Measurements from ENCODE around the gene MBNL1. TPM values are rescaled to one million over a fixed set of nuclear protein-coding genes. Genes with fewer than 3 reads are reported as not detected.

The MBNL1 gene
- total RNA-seq, 2 experiments from 2014 or later = 163 to 174 TPM

GRCh38 chr3:152307829-152308474 lies 39.2 kb downstream of the MBNL1 start:
- TF ChIP-seq EZH2phosphoT487 (IDR thresholded peaks at IDR 0.05; ENCODE audit: borderline replicate concordance, low read depth, low read length) = no peak
- no peak overlapping the region for H3K4me2 ChIP-seq (ENCODE audit: low read length)
- no peaks in the 10 kb centered on the region for H3K4me1 ChIP-seq (ENCODE audit: insufficient read depth, low read length, poor library complexity, severe bottlenecking)
- BruUV-seq (replicated peaks) = no TSS peak
- intact Hi-C loops (cut with micrococcal nuclease; ENCODE audit: unreplicated experiment) = no loop called here
- no peaks in the 10 kb centered on the region for H3K9me2 ChIP-seq (ENCODE audit: insufficient read depth, low read length)
- ChIA-PET POLR2A (interaction anchor here (0.8 to 6.9 kb wide), 3 partner anchors 11 to 64 kb away, joined by 3 to 35 read pairs (median 17); no protein-coding TSS in a partner anchor), CTCF (ENCODE audit: unreplicated experiment) (no interaction called here)
- peaks cover 35% of the 10 kb centered on the region for H4K20me1 ChIP-seq (ENCODE audit: insufficient read depth, low read length)
- H3K9me3 ChIP-seq (ENCODE audit: low read length) = 0 out of 2 replicates have a peak, but pooled peaks cover 4% of the 10 kb centered on the region
- H3K79me2 ChIP-seq (ENCODE audit: insufficient read depth, low read depth, low read length) = peaks cover 94% of the 10 kb centered on the region
- H3K27ac ChIP-seq (ENCODE audit: low read depth, low read length, poor library complexity, severe bottlenecking) = no peak overlapping the region
- peaks cover 57% of the 10 kb centered on the region for H3K36me3 ChIP-seq (ENCODE audit: insufficient read depth, low read length)
- no peak overlapping the region for H2AFZ ChIP-seq (ENCODE audit: low read length)
- no peak for DNase-seq (ENCODE audit: low spot score)
- H3K4me3 ChIP-seq (ENCODE audit: low read depth, low read length, poor library complexity, severe bottlenecking) = no peak overlapping the region

- Histone ChIP-seq H3K4me2 (ENCODE audit: low read length) (no peak overlapping the region), H3K79me2 (ENCODE audit: insufficient read depth, low read depth, low read length) (peaks cover 94% of the 10 kb centered on the region), H3K9me2 (ENCODE audit: insufficient read depth, low read length) (no peaks in the 10 kb centered on the region), H3K4me1 (ENCODE audit: insufficient read depth, low read length, poor library complexity, severe bottlenecking) (no peaks in the 10 kb centered on the region), H3K9me3 (ENCODE audit: low read length) (0 out of 2 replicates have a peak, but pooled peaks cover 4% of the 10 kb centered on the region), H3K36me3 (ENCODE audit: insufficient read depth, low read length) (peaks cover 62% of the 10 kb centered on the region), H2AFZ (ENCODE audit: low read length) (no peak overlapping the region), H3K4me3 (ENCODE audit: low read depth, low read length, poor library complexity, severe bottlenecking) (no peak overlapping the region), H3K27ac (ENCODE audit: low read depth, low read length, poor library complexity, severe bottlenecking) (no peak overlapping the region), H4K20me1 (ENCODE audit: insufficient read depth, low read length) (peaks cover 31% of the 10 kb centered on the region)
- CTCF ChIA-PET (ENCODE audit: unreplicated experiment) = no interaction called here
- POLR2A ChIA-PET = interaction anchor here (2.3 to 6.9 kb wide), 2 partner anchors 11 to 24 kb away, joined by 17 to 35 read pairs; no protein-coding TSS in a partner anchor
- no peak for DNase-seq (ENCODE audit: low spot score)
- TF ChIP-seq EZH2phosphoT487 (IDR thresholded peaks at IDR 0.05; ENCODE audit: borderline replicate concordance, low read depth, low read length) (no peak), CTCF (conservative IDR thresholded peaks at IDR 0.05; ENCODE audit: low read length) (no peak)
- intact Hi-C loops (cut with micrococcal nuclease; ENCODE audit: unreplicated experiment) = no loop called here
- no TSS peak for BruUV-seq (replicated peaks)
Observed at GRCh38 chr3:152308475-152308844, 39.7 kb downstream of the MBNL1 start.

- CTCF ChIA-PET (ENCODE audit: unreplicated experiment) = no interaction called here
- H3K36me3 ChIP-seq (ENCODE audit: insufficient read depth, low read length) = peaks cover 65% of the 10 kb centered on the region
- BruUV-seq (replicated peaks) = no TSS peak
- H3K9me2 ChIP-seq (ENCODE audit: insufficient read depth, low read length) = no peaks in the 10 kb centered on the region
- H2AFZ ChIP-seq (ENCODE audit: low read length) = no peak overlapping the region
- POLR2A ChIA-PET = interaction anchor here (0.6 to 6.9 kb wide), 11 partner anchors 10 to 127 kb away, joined by 3 to 35 read pairs (median 4); no protein-coding TSS in a partner anchor
- peaks cover 94% of the 10 kb centered on the region for H3K79me2 ChIP-seq (ENCODE audit: insufficient read depth, low read depth, low read length)
- intact Hi-C loops (cut with micrococcal nuclease; ENCODE audit: unreplicated experiment) = no loop called here
- H3K4me1 ChIP-seq (ENCODE audit: insufficient read depth, low read length, poor library complexity, severe bottlenecking) = no peaks in the 10 kb centered on the region
- TF ChIP-seq EZH2phosphoT487 (IDR thresholded peaks at IDR 0.05; ENCODE audit: borderline replicate concordance, low read depth, low read length) = no peak
- TF ChIP-seq CTCF (conservative IDR thresholded peaks at IDR 0.05; ENCODE audit: low read length) = no peak
- no peak overlapping the region for H3K4me3 ChIP-seq (ENCODE audit: low read depth, low read length, poor library complexity, severe bottlenecking)
- no peak for DNase-seq (ENCODE audit: low spot score)
- 0 out of 2 replicates have a peak, but pooled peaks cover 4% of the 10 kb centered on the region for H3K9me3 ChIP-seq (ENCODE audit: low read length)
- no peak overlapping the region for H3K27ac ChIP-seq (ENCODE audit: low read depth, low read length, poor library complexity, severe bottlenecking)
- no peak overlapping the region for H3K4me2 ChIP-seq (ENCODE audit: low read length)
- peaks cover 25% of the 10 kb centered on the region for H4K20me1 ChIP-seq (ENCODE audit: insufficient read depth, low read length)
Observed at GRCh38 chr3:152309031-152309430, 40.3 kb downstream of the MBNL1 start.
